Subcutaneous adipose tissue (tissue), 4 donors: ENCODE measurements around the gene SGIP1. TPM values are rescaled to one million over a fixed set of nuclear protein-coding genes. Genes with fewer than 3 reads are reported as not detected.

ENCODE experiments used
- total RNA-seq, 4 donors: library from RNA; depleted of rRNA; stranded (reverse); fragments of >200 nt; gene quantifications; one replicate each; pipeline ENCODE4 v1.1.0, GENCODE V29; 2016
- TF ChIP-seq, protein P1 (sequence below): fragments of 450-650 bp; IDR thresholded peaks from one replicate; pipeline ENCODE4 v1.5.1; 2016; ENCODE audit warnings: low read depth, mild to moderate bottlenecking, control low read depth, antibody characterized with exemption, moderate library complexity

The SGIP1 gene
- total RNA-seq, 4 donors from 2014 or later, result 5.9 to 23.1 (median 18.0) TPM

DNA sequence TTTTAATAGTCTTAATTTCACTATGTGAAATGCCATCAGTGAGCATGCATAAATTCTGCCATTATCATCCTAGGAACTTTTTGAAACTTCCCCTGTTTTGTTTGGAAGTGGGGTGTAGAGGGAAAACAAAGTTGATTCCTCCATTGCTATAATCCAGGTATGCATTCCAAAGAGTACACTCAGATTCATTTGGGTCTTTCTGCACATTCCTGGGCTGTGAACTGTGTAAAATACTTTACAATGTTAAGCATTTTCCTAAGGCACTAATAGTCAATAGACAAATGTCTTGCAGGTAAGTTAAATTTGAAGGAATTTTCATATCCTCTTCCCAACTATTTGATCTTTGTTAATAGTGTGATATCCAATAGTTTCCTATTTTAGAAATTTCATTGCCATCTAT, 36.2 kb downstream of the SGIP1 start:
- TF ChIP-seq, protein P1, sequence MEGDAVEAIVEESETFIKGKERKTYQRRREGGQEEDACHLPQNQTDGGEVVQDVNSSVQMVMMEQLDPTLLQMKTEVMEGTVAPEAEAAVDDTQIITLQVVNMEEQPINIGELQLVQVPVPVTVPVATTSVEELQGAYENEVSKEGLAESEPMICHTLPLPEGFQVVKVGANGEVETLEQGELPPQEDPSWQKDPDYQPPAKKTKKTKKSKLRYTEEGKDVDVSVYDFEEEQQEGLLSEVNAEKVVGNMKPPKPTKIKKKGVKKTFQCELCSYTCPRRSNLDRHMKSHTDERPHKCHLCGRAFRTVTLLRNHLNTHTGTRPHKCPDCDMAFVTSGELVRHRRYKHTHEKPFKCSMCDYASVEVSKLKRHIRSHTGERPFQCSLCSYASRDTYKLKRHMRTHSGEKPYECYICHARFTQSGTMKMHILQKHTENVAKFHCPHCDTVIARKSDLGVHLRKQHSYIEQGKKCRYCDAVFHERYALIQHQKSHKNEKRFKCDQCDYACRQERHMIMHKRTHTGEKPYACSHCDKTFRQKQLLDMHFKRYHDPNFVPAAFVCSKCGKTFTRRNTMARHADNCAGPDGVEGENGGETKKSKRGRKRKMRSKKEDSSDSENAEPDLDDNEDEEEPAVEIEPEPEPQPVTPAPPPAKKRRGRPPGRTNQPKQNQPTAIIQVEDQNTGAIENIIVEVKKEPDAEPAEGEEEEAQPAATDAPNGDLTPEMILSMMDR, result no peak

DNA sequence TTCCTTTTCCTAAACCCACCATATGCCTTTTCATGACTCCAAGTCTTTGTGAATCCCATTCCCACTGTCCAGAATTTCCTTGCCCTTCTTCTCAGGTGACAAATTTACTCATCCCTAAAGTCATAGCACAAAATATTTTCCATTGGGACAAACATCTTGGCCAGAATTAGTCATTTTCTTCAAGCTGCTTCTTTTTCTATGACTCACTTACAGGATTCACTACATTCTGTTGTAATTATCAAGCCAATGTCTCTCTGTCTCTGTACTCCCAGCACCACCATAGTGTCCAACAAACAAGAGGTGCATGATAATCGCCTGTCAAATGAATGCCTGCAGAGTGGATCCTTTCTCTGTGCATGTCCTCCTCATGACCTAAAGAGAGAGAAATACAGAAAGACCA, 37.8 kb downstream of the SGIP1 start:
- TF ChIP-seq, protein P1, result no peak

DNA sequence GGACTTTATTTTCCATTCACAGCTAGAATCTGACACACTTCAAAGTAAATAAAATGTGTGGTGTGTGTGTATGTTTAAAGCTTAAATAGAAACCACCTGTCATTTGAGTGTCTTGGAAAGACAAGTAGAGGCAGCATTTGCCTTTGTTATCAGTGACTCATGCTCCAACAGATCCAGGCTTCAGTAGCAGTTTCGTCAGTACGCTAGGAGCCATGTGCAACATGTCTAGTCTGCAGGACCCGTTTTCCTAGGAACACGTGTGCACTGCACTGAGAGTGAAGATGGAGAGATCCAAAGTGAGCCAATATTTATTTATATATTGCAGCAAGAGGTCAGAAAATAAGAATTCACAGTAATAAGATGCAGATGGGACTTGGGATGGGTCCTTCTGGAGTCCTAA, 41.8 kb downstream of the SGIP1 start:
- TF ChIP-seq, protein P1, result no peak

DNA sequence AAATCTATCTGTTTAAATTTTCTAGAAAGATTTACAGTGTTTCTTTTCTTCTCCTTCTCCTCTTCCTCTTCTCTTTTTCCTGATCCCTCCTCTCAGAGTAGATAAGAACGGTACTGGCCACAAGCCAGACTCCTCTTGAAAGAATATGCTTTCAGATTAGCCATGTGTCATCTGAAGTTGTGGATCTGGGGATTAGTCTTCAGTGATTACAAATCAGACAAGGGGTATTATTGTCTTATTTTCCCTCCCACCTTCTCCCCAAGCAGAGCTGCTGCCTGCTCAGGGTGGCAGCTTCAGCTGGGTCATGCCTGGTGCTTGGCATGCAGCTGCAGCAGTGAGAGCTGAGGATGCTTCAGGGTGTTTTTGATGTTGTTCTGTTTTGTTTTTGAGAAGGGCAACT, 42.7 kb downstream of the SGIP1 start:
- TF ChIP-seq, protein P1, result no peak

DNA sequence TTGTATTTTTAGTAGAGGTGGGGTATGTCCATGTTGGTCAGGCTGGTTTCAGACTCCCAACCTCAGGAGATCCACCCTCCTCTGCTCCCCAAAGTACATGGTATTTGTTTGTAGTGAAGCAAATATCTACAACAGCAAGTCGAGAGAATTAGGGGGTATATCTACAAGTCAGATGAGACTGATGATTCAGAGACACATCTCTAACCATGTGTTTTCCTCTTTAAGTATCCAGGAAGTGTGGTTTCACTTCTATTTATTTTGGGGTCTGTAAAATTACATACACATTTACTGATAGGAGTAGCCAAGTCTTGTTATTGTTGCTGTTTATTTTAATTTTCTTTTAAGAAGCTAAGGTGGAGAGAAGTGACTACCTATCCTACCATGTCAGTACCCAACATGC, 44.9 kb downstream of the SGIP1 start:
- TF ChIP-seq, protein P1, result no peak

DNA sequence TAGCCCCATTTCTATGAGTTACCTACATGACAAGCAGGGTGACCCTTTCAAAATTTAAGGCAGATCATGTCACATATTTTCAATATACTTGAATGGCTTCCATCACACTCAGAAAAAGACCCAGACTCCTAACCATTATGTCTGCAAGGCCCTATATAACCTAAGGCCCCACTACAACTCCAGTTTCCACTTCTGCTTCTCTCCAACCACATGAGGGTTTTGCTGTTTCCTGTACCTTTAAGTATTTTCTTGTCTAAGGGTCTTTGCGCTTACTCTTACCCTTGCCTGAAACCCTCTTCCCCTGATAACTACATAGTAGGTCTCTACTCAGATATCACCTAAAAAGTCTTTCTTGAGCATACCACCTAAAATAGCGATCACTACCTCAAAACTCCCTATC, 46.1 kb downstream of the SGIP1 start:
- TF ChIP-seq, protein P1, result no peak

DNA sequence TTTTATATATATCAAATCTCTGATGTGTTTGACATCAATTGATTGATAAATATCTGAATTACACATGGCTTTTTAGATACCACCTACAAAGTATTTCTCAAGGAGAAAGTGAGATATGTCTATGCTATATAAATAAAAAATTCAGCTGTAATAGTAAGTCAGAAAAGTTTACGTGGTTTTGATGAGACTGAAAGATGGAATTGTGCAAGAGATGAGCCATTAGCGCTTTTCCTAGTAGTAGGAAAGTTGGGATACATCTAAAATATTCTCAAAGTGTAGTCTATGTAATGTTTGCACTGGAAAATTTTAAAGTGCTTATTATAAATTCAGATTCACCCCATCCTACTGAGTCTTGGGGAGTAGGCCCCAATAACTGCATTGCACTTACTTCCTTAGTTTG, 49.1 kb downstream of the SGIP1 start:
- TF ChIP-seq, protein P1, result no peak
